ENCODE data around the gene PTPRZ1. TPM values are rescaled to one million over a fixed set of nuclear protein-coding genes. Genes with fewer than 3 reads are reported as not detected.
A peak's percentile ranks its signal among the peaks of the same experiment; 100 is the strongest.

PTPRZ1 gene
- polyA plus RNA-seq, 1 donor, result 2.6 TPM

GRCh38 chr7:121957626-121958025 is 84.7 kb downstream of the PTPRZ1 start:
- DNase-seq, result no peak

- DNase-seq, result no peak
These were observed 87.7 kb downstream of the PTPRZ1 start for GRCh38 chr7:121960678-121961077.

- DNase-seq, result no peak
These were observed 88.3 kb downstream of the PTPRZ1 start for GRCh38 chr7:121961089-121961867.

- DNase-seq, result no peak
These were observed 93.4 kb downstream of the PTPRZ1 start for GRCh38 chr7:121966276-121966934.

GRCh38 chr7:121966935-121967332 is 94.0 kb downstream of the PTPRZ1 start:
- DNase-seq, result no peak

GRCh38 chr7:121985476-121986030 is 112.6 kb downstream of the PTPRZ1 start:
- DNase-seq, result no peak

- DNase-seq, result no peak
These were observed 119.1 kb downstream of the PTPRZ1 start for GRCh38 chr7:121992068-121992467.

GRCh38 chr7:121994625-121995410 is 121.9 kb downstream of the PTPRZ1 start:
- peak; percentile 57 for DNase-seq

- DNase-seq, result no peak
These were observed 133.7 kb downstream of the PTPRZ1 start for GRCh38 chr7:122006687-122007086.

- DNase-seq, result no peak
These were observed 137.2 kb downstream of the PTPRZ1 start for GRCh38 chr7:122010116-122010515.

- no peak for DNase-seq
These were observed 140.1 kb downstream of the PTPRZ1 start for GRCh38 chr7:122013065-122013464.

- DNase-seq, result no peak
These were observed 140.7 kb downstream of the PTPRZ1 start for GRCh38 chr7:122013630-122014029.

GRCh38 chr7:122014697-122015096 is 141.7 kb downstream of the PTPRZ1 start:
- DNase-seq, result no peak

GRCh38 chr7:122018032-122018431 is 145.1 kb downstream of the PTPRZ1 start:
- no peak for DNase-seq

GRCh38 chr7:122027058-122027457 is 154.1 kb downstream of the PTPRZ1 start:
- no peak for DNase-seq

GRCh38 chr7:122033641-122034040 is 160.7 kb downstream of the PTPRZ1 start:
- DNase-seq, result no peak

GRCh38 chr7:122035876-122036275 is 162.9 kb downstream of the PTPRZ1 start:
- no peak for DNase-seq

- DNase-seq, result no peak
These were observed 165.2 kb downstream of the PTPRZ1 start for GRCh38 chr7:122038134-122038533.

GRCh38 chr7:122038904-122039303 is 165.9 kb downstream of the PTPRZ1 start:
- no peak for DNase-seq

- no peak for DNase-seq
These were observed 167.2 kb downstream of the PTPRZ1 start for GRCh38 chr7:122040147-122040546.

- no peak for DNase-seq
These were observed 173.4 kb downstream of the PTPRZ1 start for GRCh38 chr7:122046402-122046801.

GRCh38 chr7:122054393-122054792 is 181.4 kb downstream of the PTPRZ1 start:
- no peak for DNase-seq

- no peak for DNase-seq
These were observed 182.1 kb downstream of the PTPRZ1 start for GRCh38 chr7:122055073-122055472.
